Measurements from ENCODE around the gene ZNF778.
"Not testable (repeated sequence)": the region's sequence is repeated elsewhere in the genome, so short reads cannot be mapped to it uniquely, and the experiment has no call there.

ZNF778 gene

DNA sequence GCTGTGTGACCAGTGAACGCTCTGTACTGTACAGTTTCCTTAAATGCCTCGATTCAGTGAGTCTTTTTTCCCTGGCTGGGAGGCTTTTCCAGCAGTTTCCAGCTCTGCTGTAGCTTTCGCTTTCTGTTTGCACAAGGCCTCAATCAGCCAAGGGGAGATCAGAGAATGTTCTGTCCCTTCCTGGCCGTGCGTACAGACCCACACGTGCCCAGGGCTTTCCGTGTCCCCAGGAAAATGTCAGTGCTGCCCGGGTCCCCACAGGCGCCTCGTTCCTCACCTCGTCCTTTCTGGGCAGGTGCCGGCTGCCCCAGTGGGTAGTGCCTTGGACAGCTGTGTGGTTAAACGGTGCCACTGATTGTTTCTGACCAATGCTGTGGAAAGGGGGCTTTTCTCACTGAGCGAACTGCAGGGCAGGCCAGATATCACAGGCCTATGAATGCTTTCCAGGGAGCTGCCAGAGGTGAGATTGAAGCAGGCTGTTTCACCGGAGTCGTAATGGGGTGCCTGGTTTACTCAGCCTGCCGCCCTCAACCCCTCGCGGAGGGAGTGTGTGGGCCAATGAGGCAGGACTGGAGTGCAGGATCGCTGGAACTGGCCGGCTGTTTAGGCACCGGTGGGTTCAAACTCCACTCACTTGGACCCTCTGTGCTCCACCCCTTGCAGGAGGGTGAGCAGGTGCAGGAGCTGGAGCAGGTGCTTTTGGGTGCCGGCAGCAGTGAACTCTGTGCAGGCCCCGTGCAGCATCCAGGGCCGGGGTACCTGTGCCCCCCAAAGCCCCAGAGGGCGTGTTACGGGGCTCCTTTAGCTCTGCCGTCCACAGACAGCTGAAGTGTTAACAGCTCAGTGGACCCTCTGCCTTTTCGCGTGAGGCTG, 44.4 kb downstream of the ZNF778 start:
- Mint-ChIP-seq H3K9me3 (peaks cover 2% of the 10 kb centered on the region), H3K4me1 (peaks cover 5% of the 10 kb centered on the region), H3K27ac (no peak overlapping the region), H3K27me3 (peaks cover 11% of the 10 kb centered on the region), H3K36me3 (peaks cover 2% of the 10 kb centered on the region), H3K4me3 (no peak overlapping the region)
- DNase-seq (ENCODE audit: low spot score in 2 of 2) (no peak), ATAC-seq (ENCODE audit: low read depth) (no peak)

DNA sequence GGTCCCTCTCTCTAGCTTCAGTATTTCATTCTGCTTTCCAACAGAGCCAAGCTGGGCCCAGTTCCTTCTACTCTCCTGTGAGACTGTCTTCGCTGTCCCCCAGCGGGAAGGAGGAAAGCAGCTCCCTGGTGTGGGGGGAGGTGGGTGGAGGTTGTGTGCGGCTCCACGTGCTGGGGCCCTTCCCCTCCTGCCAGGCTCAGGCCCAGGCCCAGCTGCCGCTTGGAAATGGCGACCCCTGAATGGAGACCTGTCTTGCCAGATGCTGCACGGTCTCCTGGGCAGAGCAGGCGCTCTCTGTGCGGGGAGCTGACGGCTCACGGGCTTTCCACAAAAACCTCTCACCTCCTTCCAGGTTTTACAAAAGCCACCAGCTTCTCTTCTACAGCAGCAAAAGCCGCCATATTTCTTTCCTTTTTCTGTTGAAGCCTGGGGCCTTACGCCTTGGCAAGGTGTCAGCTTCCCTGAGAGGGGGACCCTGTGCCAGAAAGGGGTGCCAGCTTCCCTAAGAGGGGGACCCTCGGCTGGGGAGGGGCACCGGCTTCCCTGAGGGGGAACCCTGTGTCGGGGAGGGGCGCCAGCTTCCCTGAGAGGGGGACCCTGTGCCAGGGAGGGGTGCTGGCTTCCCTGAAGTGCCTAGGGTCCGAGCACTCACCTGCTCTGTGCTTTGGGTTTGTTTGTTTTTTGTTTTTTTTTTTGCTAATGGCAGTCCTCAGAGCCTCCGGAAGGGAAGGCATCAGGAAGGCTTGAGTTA, 47.5 kb downstream of the ZNF778 start:
- peaks cover 2% of the 10 kb centered on the region for H3K4me1 Mint-ChIP-seq
- H3K9me3 Mint-ChIP-seq = peaks cover 2% of the 10 kb centered on the region
- no peaks in the 10 kb centered on the region for H3K27me3 Mint-ChIP-seq
- DNase-seq (ENCODE audit: low spot score in 2 of 2) (no peak), ATAC-seq (ENCODE audit: low read depth) (no peak)
- peaks cover 7% of the 10 kb centered on the region for H3K36me3 Mint-ChIP-seq
- H3K4me3 Mint-ChIP-seq = no peak overlapping the region
- H3K27ac Mint-ChIP-seq = no peak overlapping the region

DNA sequence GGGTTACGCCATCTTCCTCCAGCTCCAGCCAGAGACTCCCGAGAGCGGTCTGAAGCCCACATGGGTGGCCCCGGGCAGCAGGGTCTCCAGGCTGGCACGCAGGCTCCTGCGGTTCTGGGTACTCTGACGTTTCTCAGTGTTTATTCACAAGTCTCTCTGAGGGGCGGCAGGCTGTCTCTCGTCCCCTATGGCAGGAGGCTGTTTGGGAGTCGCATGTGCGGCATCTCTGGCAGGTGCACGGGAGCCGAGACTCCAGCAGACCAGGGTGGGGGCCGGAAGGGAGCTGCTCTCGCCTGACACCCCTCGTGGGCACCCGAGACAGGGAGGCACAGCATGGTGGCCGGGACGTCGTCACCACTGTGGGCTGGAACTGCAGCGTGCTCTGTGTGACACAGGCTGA, 48.1 kb downstream of the ZNF778 start:
- Mint-ChIP-seq H3K4me1 (peaks cover 2% of the 10 kb centered on the region), H3K36me3 (peaks cover 9% of the 10 kb centered on the region), H3K4me3 (no peak overlapping the region), H3K27me3 (no peaks in the 10 kb centered on the region), H3K9me3 (peaks cover 2% of the 10 kb centered on the region), H3K27ac (no peak overlapping the region)
- no peak for DNase-seq (ENCODE audit: low spot score in 2 of 2)
- no peak for ATAC-seq (ENCODE audit: low read depth)

DNA sequence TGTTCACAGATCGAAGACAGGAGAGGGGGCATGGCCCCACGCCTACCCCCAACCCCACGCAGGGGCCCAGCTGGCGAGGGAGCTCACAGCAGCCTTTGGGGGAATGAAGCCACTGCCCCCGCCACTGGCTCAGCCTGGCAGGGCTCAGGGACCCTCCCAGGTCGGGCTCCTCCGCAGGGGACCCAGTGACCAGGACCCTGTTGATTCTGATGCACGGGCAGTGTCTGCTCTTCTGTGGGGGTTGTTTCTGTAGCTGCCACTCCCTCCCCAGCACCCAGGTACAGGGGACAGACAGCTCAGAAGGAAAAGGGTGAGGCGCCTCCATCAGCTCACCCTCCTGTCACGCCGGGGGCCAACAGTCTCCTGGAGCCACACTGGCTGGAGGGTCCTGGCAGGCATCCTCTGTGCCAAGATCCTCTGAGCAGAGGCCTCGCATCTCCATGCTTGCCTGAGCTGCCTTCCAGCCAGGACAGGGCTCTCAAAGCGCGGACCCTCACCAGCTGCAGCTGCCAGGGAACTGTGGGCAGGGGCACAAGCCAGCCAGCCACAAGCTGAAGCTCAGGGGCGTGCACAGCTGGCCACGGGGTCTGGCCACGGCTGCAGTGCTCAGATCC, 49.1 kb downstream of the ZNF778 start:
- Mint-ChIP-seq H3K4me3 (no peak overlapping the region), H3K36me3 (peaks cover 14% of the 10 kb centered on the region), H3K27ac (no peak overlapping the region), H3K27me3 (no peaks in the 10 kb centered on the region), H3K4me1 (peaks cover under 1% of the 10 kb centered on the region), H3K9me3 (peaks cover 2% of the 10 kb centered on the region)
- no peak for ATAC-seq (ENCODE audit: low read depth)
- no peak for DNase-seq (ENCODE audit: low spot score in 2 of 2)

DNA sequence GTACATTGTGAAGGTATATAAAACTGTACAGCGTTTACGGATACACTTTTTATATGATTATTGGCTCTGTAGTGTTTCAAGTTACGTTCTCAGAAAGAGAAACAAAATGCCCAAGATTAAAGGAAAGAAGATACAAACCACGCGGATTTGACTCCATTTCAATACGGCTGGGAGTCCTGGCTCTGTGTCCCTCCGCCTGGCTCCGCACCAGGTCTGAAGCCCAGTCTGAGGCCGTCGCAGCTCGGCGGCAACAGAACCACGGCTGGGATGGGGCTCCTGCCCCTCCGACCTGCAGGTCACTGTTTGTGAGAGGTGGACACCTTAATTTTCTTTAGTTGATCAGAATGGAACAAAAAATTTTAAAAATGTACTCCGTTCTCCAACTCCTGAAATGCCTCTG, 50.2 kb downstream of the ZNF778 start:
- not testable (repeated sequence) for DNase-seq (ENCODE audit: low spot score in 2 of 2); ATAC-seq (ENCODE audit: low read depth); H3K27me3 Mint-ChIP-seq; H3K4me1 Mint-ChIP-seq; H3K27ac Mint-ChIP-seq; H3K4me3 Mint-ChIP-seq; H3K9me3 Mint-ChIP-seq
- H3K36me3 Mint-ChIP-seq = peaks cover 22% of the 10 kb centered on the region

DNA sequence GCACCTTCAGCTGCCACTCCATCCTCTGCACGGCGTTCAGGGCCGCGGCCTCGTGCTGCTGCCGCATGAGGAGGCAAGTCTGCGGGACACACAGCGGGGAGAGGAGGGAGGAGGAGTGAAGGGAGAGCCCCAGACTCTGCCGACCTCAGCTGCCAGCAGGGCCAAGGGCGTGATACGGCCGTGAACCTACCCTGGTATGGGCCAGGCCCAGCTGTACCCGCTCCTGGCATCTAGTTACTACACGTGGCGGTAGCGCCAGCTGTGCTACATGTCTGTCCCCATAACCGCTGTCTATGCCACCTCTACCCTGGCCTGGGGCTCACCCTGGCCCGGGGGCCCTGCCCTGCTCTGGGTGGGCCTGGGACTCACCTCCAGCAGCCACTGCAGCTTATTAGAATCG, 51.1 kb downstream of the ZNF778 start:
- H3K27ac Mint-ChIP-seq = no peak overlapping the region

DNA sequence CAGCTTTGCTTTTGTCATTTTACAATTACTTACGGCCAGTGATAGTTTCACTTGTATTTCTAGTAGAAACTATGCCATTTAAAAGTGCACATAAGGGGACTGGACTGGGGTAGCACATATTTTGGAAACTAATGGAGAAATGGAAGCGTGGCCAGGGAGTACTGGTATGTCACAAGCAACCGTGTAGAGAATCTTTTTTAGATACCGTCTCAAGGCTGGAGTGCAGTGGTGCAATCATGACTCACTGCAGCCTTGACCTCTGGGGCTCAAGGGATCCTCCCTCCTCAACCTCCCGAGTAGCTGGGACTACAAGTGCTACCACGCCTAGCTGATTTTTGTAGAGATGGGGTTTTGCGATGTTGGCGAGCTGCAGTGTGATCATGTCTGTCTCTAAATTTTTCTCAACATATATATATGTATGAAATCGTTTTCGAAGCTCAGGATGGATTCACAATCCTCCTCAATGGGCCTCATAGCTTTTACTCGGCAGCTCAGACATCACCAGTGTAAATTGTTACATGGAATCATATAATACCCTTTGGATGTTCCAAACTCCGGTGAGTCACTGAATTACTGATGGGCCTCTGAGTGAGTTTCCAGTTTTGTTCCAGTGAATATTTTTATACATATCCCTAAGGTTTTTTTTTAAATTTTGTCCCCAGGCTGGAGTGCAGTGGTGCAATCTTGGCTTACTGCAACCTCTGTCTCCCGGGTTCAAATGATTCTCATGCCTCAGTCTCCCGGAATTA, 51.7 kb downstream of the ZNF778 start:
- H3K36me3 Mint-ChIP-seq = peaks cover 33% of the 10 kb centered on the region
- H3K9me3 Mint-ChIP-seq = no peaks in the 10 kb centered on the region
- no peak for DNase-seq (ENCODE audit: low spot score in 2 of 2)
- no peaks in the 10 kb centered on the region for H3K4me1 Mint-ChIP-seq
- ATAC-seq (ENCODE audit: low read depth) = no peak
- H3K4me3 Mint-ChIP-seq = no peak overlapping the region
- no peaks in the 10 kb centered on the region for H3K27me3 Mint-ChIP-seq
- no peak overlapping the region for H3K27ac Mint-ChIP-seq

More for the DNA sequence above, 51.1 kb downstream of the ZNF778 start:
- no peaks in the 10 kb centered on the region for H3K27me3 Mint-ChIP-seq
- DNase-seq (ENCODE audit: low spot score in 2 of 2) = no peak
- H3K4me3 Mint-ChIP-seq = no peak overlapping the region
- ATAC-seq (ENCODE audit: low read depth) = no peak
- H3K9me3 Mint-ChIP-seq = no peaks in the 10 kb centered on the region
- peaks cover 29% of the 10 kb centered on the region for H3K36me3 Mint-ChIP-seq
- no peaks in the 10 kb centered on the region for H3K4me1 Mint-ChIP-seq

DNA sequence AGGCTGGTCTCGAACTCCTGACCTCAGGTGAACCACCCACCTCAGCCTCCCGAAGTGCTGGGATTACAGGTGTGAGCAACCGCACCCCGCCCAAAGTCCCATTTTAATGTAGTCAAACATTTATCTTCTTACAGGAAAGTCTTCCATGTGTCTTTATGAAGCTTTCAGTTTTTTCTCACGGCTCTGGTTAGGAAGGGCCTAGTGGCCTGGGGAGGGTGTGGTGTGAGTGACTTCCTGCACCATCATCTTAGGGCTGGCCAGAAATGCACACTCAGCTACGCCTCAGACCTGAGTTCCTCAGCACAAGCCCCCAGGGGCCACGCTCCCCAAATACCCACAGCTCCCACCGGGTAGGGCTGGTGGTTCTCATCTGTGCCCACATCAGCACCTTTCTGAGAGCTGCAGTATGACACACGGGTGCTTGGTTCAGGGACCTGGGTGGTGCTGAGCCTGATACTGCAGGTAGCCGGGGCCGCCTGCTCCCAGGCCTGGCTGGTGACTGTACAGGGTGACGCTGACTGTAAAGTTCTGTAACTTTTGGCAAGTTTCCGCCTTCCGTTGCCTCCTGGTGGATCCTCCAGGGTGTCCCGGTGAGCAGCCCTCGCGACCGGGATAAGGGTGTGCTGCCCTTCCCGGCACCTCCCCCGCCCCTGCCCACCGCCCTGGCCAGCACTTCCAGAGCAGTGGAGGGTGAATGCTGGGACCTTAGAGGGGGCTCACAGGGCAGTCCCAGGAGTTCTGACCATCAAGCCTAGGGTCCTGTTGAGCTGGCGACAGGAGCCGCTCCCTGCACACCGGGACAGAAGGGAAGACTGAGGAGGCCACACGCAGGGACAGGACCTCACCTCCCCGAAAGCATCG, 52.5 kb downstream of the ZNF778 start:
- Mint-ChIP-seq H3K36me3 (peaks cover 33% of the 10 kb centered on the region), H3K27ac (no peak overlapping the region)
- ATAC-seq (ENCODE audit: low read depth) = no peak

DNA sequence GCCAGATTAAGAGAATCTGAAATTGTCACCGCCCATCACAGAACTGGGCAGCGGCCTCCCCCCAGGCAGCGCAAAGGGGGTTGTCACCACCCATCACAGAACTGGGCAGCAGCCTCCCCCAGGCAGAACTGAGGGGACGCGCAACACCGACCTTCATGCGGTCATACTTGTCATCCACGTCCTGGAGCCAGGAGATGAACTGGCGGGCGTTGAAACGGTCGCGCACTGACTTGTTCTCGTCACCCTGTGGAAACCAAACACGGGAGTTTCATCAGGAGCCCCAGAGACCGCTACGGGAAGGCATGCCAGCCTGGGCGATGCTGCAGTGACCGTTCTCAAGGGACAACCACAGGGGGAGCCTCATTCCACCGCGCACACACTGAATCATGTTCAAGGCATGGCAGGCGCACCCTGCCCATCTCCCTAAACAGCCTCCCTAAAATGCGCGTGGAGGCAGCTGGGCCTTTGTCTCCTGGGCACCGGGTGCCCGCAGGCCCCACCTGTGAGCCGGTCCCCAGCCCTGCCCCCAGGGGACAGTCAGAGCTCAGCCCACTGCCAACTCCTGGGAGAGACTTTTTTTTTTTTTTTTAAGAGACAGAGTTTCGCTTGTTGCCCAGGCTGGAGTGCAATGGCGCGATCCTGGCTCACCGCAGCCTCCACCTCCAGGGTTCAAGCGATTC, 53.3 kb downstream of the ZNF778 start:
- DNase-seq (ENCODE audit: low spot score in 2 of 2) = no peak
- Mint-ChIP-seq H3K4me3 (no peak overlapping the region), H3K4me1 (no peaks in the 10 kb centered on the region), H3K9me3 (no peaks in the 10 kb centered on the region), H3K36me3 (peaks cover 38% of the 10 kb centered on the region), H3K27ac (no peak overlapping the region), H3K27me3 (no peaks in the 10 kb centered on the region)
- no peak for ATAC-seq (ENCODE audit: low read depth)

More for the DNA sequence above, 52.5 kb downstream of the ZNF778 start:
- Mint-ChIP-seq H3K27me3 (no peaks in the 10 kb centered on the region), H3K4me1 (no peaks in the 10 kb centered on the region), H3K4me3 (no peak overlapping the region), H3K9me3 (no peaks in the 10 kb centered on the region)
- no peak for DNase-seq (ENCODE audit: low spot score in 2 of 2)

DNA sequence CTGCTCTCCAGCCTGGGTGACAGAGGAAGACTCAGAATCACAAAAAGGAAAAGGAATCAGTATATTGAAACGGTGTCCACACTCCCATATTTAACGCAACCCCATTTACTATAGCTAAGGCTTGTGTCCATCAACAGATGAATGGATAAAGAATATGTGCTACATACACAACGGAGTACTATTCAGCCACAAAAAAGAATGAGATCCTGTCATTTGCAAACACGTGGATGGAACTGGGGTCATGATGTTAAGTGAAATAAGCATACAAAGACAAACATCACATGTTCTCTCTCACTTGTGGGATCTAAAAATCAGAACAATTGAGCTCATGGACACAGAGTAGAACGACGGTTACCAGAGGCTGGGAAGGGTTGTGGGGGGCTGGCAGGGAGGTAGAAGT, 55.1 kb downstream of the ZNF778 start:
- H3K4me3 Mint-ChIP-seq = no peak overlapping the region
- H3K27me3 Mint-ChIP-seq = no peaks in the 10 kb centered on the region
- H3K4me1 Mint-ChIP-seq = no peaks in the 10 kb centered on the region
- no peak for ATAC-seq (ENCODE audit: low read depth)
- peaks cover 40% of the 10 kb centered on the region for H3K36me3 Mint-ChIP-seq
- H3K27ac Mint-ChIP-seq = no peak overlapping the region
- no peaks in the 10 kb centered on the region for H3K9me3 Mint-ChIP-seq
- no peak for DNase-seq (ENCODE audit: low spot score in 2 of 2)

DNA sequence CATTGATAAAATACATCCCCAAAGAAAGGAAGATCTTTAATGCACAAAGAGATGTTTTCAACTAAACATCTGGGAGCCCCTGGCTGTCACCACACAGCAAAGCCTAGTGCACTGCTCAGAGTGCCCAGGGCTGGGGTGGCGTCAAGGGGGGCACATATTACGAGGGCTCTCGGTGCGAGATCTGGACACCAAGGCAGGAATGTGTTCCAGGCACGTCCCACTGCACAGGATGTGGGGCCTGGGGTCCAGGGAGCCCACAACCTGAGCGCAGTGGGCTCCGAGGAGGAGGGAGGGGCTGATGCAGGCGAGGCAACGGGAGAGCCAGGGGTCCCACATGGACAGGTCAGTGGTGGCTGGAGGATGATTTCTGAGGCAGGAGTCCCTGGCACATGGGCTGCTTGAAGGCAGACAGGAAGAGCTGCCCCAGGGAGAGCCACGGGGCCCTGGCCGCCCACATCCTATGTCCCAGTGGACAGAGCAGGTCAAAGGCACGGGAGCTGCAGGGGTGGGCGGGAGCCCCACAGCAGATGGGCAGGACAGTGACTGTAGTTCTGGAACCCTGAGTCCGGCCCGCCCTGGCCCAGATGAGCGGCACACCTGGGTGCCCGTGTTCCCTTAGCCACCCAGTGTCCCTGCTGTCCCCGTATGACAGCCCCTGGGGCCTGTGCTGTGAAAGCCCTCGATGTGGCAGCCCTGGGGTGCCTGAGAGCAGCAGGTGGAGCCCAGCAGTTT, 56.4 kb downstream of the ZNF778 start:
- no peak overlapping the region for H3K4me3 Mint-ChIP-seq
- DNase-seq (ENCODE audit: low spot score in 2 of 2) = no peak
- no peak for ATAC-seq (ENCODE audit: low read depth)
- peaks cover 47% of the 10 kb centered on the region for H3K36me3 Mint-ChIP-seq
- no peaks in the 10 kb centered on the region for H3K27me3 Mint-ChIP-seq
- no peaks in the 10 kb centered on the region for H3K9me3 Mint-ChIP-seq
- no peak overlapping the region for H3K27ac Mint-ChIP-seq
- peaks cover 2% of the 10 kb centered on the region for H3K4me1 Mint-ChIP-seq

DNA sequence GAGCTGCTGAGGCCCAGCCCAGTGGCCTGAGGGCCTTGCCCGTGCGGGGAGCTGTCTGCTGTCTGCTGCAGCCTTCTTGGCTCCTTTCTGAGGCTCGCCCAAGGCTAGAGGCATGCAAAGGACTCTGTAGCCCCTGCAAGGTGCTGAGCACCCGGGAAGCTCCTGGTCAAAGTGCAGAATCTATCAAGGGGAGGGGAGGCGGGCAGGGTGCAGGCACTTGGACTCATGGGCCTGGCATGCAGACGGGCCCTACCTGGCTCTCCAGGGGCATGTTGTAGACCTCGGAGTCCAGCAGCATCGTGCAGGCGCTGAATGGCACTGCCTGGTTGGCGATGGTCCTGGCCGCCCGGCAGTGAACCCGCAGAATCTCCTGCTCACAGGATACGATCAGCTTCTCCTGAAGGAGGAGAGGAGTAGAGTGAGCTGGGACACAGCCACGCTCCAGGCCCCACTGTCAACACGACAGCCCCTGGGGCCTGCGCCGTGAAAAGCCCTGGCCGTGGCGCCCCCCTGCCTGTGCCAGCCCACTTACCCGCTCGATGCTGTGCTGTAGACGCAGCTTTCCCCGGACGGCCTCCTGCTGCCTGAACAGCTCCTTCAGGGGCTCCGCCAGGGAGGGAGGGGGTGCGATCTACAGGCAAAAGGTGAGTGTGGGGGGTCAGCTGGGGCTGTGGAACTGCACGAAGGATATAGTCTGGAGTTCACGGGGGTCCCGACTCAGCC, 57.2 kb downstream of the ZNF778 start:
- H3K9me3 Mint-ChIP-seq = no peaks in the 10 kb centered on the region

More for the DNA sequence above, 57.2 kb downstream of the ZNF778 start:
- peaks cover 44% of the 10 kb centered on the region for H3K36me3 Mint-ChIP-seq
- peaks cover 2% of the 10 kb centered on the region for H3K4me1 Mint-ChIP-seq
- no peak overlapping the region for H3K4me3 Mint-ChIP-seq
- H3K27me3 Mint-ChIP-seq = no peaks in the 10 kb centered on the region
- ATAC-seq (ENCODE audit: low read depth) = no peak
- H3K27ac Mint-ChIP-seq = no peak overlapping the region
- no peak for DNase-seq (ENCODE audit: low spot score in 2 of 2)

All from memory B cell (primary cell).